Measurements from ENCODE around the gene ITPKB. TPM values are rescaled to one million over a fixed set of nuclear protein-coding genes. Genes with fewer than 3 reads are reported as not detected.
A peak's percentile ranks its signal among the peaks of the same experiment; 100 is the strongest.

ITPKB gene
- total RNA-seq, 1 experiment from 2014 or later: 17.7 TPM

DNA sequence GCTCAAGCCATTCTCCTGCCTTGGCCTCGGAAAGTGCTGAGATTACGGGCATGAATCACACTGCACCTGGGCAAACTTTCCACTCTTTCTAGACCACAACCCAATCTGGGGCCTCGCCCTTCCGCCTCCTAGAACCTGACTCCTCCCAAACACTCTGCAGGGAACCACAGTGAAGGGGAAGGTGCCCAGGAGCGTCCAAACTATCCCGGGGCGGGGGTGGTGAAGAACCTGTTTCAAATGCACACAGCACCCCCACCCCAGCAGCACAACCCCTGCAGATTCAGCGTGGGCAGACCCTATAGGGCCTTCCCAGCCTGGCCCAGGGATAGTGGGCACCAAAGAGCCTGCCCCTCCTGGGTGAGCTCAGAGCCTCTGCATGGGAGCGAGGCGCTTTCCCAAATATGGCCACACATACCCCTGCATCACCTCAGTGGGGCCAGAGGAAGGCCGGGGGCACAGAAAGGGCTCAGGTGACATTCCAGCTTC is 103.6 kb downstream of the ITPKB start:
- Histone ChIP-seq H3K4me1 (ENCODE audit: insufficient read depth, low read length) (peaks cover 21% of the 10 kb centered on the region), H3K4me3 (ENCODE audit: low read length) (no peak overlapping the region), H3K4me2 (ENCODE audit: low read length) (peak overlapping the region; percentile 61), H3K36me3 (ENCODE audit: low read depth, low read length) (no peaks in the 10 kb centered on the region), H2AFZ (ENCODE audit: low read length) (no peak overlapping the region), H3K27ac (ENCODE audit: low read length) (peak overlapping the region; percentile 72), H3K9me2 (replicated peaks; ENCODE audit: low read length) (no peaks in the 10 kb centered on the region), H4K20me1 (ENCODE audit: low read length) (no peaks in the 10 kb centered on the region), H3K27me3 (ENCODE audit: low read length) (no peaks in the 10 kb centered on the region), H3F3A (ENCODE audit: low read length, unreplicated experiment) (no peaks in the 10 kb centered on the region), H3K9me3 (ENCODE audit: low read length) (no peaks in the 10 kb centered on the region), H3K9ac (ENCODE audit: low read length) (0 out of 2 replicates have a peak overlapping the region, but pooled peaks have one; percentile 6), H3K79me2 (ENCODE audit: low read length) (no peaks in the 10 kb centered on the region)
- ChIA-PET POLR2A (ENCODE audit: unreplicated experiment) (no interaction called here), CTCF (interaction anchor here (0.5 kb wide), 1 partner anchor 460 kb away, joined by 3 read pairs; no protein-coding TSS in a partner anchor)
- ATAC-seq (peak; percentile 58), DNase-seq (peak; percentile 96)
- BruUV-seq (replicated peaks): no TSS peak
- TF ChIP-seq EZH2phosphoT487 (IDR thresholded peaks at IDR 0.05; ENCODE audit: borderline replicate concordance, low read length): no peak
- TF ChIP-seq, protein P1, sequence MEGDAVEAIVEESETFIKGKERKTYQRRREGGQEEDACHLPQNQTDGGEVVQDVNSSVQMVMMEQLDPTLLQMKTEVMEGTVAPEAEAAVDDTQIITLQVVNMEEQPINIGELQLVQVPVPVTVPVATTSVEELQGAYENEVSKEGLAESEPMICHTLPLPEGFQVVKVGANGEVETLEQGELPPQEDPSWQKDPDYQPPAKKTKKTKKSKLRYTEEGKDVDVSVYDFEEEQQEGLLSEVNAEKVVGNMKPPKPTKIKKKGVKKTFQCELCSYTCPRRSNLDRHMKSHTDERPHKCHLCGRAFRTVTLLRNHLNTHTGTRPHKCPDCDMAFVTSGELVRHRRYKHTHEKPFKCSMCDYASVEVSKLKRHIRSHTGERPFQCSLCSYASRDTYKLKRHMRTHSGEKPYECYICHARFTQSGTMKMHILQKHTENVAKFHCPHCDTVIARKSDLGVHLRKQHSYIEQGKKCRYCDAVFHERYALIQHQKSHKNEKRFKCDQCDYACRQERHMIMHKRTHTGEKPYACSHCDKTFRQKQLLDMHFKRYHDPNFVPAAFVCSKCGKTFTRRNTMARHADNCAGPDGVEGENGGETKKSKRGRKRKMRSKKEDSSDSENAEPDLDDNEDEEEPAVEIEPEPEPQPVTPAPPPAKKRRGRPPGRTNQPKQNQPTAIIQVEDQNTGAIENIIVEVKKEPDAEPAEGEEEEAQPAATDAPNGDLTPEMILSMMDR (conservative IDR thresholded peaks at IDR 0.05; ENCODE audit: low read depth, low read length): no peak
- no peak for TF ChIP-seq EZH2 (IDR thresholded peaks at IDR 0.05; ENCODE audit: low read length, unreplicated experiment)
- intact Hi-C loops (cut with micrococcal nuclease): no loop called here

DNA sequence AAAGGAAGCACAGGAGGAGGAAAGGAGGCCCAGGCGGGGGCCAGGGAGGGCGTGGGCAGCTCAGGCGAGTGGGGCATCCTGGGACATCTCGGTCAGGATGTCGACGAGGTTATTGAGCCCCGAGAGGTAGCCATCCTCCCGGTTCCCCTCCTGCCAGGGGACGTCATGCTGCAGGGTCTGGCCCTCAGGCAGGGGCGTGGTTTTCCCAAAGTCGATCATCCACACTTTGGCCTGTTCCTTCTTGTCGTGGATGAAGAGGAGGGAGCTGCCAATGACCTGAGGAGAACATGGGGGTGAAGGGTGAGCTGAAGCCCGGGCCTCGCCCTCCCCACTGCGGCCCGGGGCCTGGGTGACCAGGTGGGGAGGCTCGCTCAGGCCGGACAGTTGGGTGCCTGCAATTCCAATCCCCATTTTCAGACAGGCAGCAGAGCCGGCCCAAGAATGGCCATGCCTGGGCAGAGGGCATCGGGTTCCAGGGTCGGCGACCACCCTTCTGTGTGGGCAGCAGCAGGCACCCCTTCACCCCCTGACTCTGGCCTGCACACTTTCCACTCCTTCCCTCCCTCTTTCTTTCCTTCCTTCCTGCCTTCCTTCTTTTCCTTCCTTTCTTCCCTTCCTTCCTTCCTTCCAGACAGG is 104.4 kb downstream of the ITPKB start:
- intact Hi-C loops (cut with micrococcal nuclease): loop anchor here (1.0 kb wide), 2 partner anchors 194 to 803 kb away; no protein-coding TSS in a partner anchor
- Histone ChIP-seq H3K4me2 (ENCODE audit: low read length) (peak overlapping the region; percentile 56), H3K9me3 (ENCODE audit: low read length) (no peaks in the 10 kb centered on the region), H3K27ac (ENCODE audit: low read length) (peak overlapping the region; percentile 72), H3K9me2 (replicated peaks; ENCODE audit: low read length) (no peaks in the 10 kb centered on the region), H2AFZ (ENCODE audit: low read length) (no peak overlapping the region), H3K9ac (ENCODE audit: low read length) (peak overlapping the region; percentile 23; the same call in 1 of the 2 replicates), H3K27me3 (ENCODE audit: low read length) (no peaks in the 10 kb centered on the region), H3K79me2 (ENCODE audit: low read length) (no peaks in the 10 kb centered on the region), H4K20me1 (ENCODE audit: low read length) (no peaks in the 10 kb centered on the region), H3F3A (ENCODE audit: low read length, unreplicated experiment) (no peaks in the 10 kb centered on the region), H3K4me1 (ENCODE audit: insufficient read depth, low read length) (peaks cover 21% of the 10 kb centered on the region), H3K4me3 (ENCODE audit: low read length) (no peak overlapping the region), H3K36me3 (ENCODE audit: low read depth, low read length) (no peaks in the 10 kb centered on the region)
- DNase-seq (no peak), ATAC-seq (no peak)
- TF ChIP-seq EZH2 (IDR thresholded peaks at IDR 0.05; ENCODE audit: low read length, unreplicated experiment) (no peak), EZH2phosphoT487 (IDR thresholded peaks at IDR 0.05; ENCODE audit: borderline replicate concordance, low read length) (no peak)
- TF ChIP-seq, protein P1 (conservative IDR thresholded peaks at IDR 0.05; ENCODE audit: low read depth, low read length): no peak
- CTCF ChIA-PET: interaction anchor here (0.5 to 1.0 kb wide), 2 partner anchors 187 to 461 kb away, joined by 3 read pairs; no protein-coding TSS in a partner anchor
- no TSS peak for BruUV-seq (replicated peaks)
- POLR2A ChIA-PET (ENCODE audit: unreplicated experiment): no interaction called here

DNA sequence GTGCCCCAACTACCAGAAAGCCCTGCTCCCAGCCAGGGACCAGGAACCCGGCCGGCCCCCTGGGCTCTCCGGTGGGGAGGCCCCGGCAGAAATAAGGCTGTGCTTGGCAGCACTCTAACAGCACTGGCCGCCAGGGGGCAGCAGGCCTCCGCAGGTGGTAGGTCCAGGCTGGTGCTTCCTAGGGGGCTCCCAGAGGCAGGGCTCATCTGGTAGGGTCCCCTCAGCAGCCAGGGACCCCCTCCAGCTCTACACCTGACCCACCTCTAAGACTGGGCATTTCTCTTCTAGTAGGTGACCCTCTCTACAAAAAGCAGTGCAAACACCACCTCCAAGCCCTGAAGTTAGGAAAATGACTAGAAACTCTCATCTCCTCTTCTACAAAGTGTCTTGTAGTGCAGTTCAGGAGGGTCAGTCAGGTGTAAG is 104.9 kb downstream of the ITPKB start:
- peak; percentile 88 for DNase-seq
- no peaks in the 10 kb centered on the region for H3K79me2 ChIP-seq (ENCODE audit: low read length)
- no peaks in the 10 kb centered on the region for H3K9me3 ChIP-seq (ENCODE audit: low read length)
- no peak for TF ChIP-seq EZH2 (IDR thresholded peaks at IDR 0.05; ENCODE audit: low read length, unreplicated experiment)
- TF ChIP-seq, protein P1 (conservative IDR thresholded peaks at IDR 0.05; ENCODE audit: low read depth, low read length): peak; percentile 100
- H3K27ac ChIP-seq (ENCODE audit: low read length): peak overlapping the region; percentile 72; the same call in 1 of the 2 replicates
- no peak overlapping the region for H3K4me3 ChIP-seq (ENCODE audit: low read length)
- H3F3A ChIP-seq (ENCODE audit: low read length, unreplicated experiment): no peaks in the 10 kb centered on the region
- H3K36me3 ChIP-seq (ENCODE audit: low read depth, low read length): no peaks in the 10 kb centered on the region
- H3K9ac ChIP-seq (ENCODE audit: low read length): no peak overlapping the region
- H3K27me3 ChIP-seq (ENCODE audit: low read length): no peaks in the 10 kb centered on the region
- no peak overlapping the region for H3K4me2 ChIP-seq (ENCODE audit: low read length)
- peak; percentile 91 for ATAC-seq
- intact Hi-C loops (cut with micrococcal nuclease): loop anchor here (1.0 kb wide), 2 partner anchors 194 to 803 kb away; no protein-coding TSS in a partner anchor
- ChIA-PET CTCF (interaction anchor here (1.0 kb wide), 1 partner anchor 187 kb away, joined by 3 read pairs; no protein-coding TSS in a partner anchor), POLR2A (ENCODE audit: unreplicated experiment) (no interaction called here)
- H2AFZ ChIP-seq (ENCODE audit: low read length): no peak overlapping the region
- H3K4me1 ChIP-seq (ENCODE audit: insufficient read depth, low read length): peaks cover 21% of the 10 kb centered on the region
- BruUV-seq (replicated peaks): no TSS peak
- H4K20me1 ChIP-seq (ENCODE audit: low read length): no peaks in the 10 kb centered on the region
- H3K9me2 ChIP-seq (replicated peaks; ENCODE audit: low read length): no peaks in the 10 kb centered on the region

All from PC-3 (cell line).